Measurements from ENCODE around the gene TRIM7. TPM values are rescaled to one million over a fixed set of nuclear protein-coding genes. Genes with fewer than 3 reads are reported as not detected.
A peak's percentile ranks its signal among the peaks of the same experiment; 100 is the strongest.

The TRIM7 gene
- polyA plus RNA-seq (1.4 and 2.1 TPM in 2 replicates), polyA minus RNA-seq (0.93 TPM in 1 of 2 replicates, not detected in the other)

GRCh38 chr5:181204826-181205760, at the start of gene TRIM7:
Gene TRIM7, minus strand, starts transcription at chr5:181205196. Its CDS starts 86 bp downstream, at chr5:181205110.
- H3K27me3 ChIP-seq (ENCODE audit: insufficient read depth, low read depth, low read length) = peaks cover 55% of the 10 kb centered on the region
- H4K20me1 ChIP-seq (ENCODE audit: insufficient read depth) = no peaks in the 10 kb centered on the region
- peak within 1 kb of the TSS; percentile 64 for H3K4me2 ChIP-seq (ENCODE audit: low read length)
- peak within 1 kb of the TSS; percentile 77 for H3K4me3 ChIP-seq (ENCODE audit: low read length)
- H3K9me3 ChIP-seq (ENCODE audit: low read length) = no peaks in the 10 kb centered on the region
- H2AFZ ChIP-seq (ENCODE audit: low read depth, low read length) = no peak within 1 kb of the TSS
- H3K79me2 ChIP-seq (replicated peaks; ENCODE audit: insufficient read depth, low read length) = no peaks in the 10 kb centered on the region
- peaks cover 6% of the 10 kb centered on the region for H3F3A ChIP-seq (ENCODE audit: insufficient read depth, low read length, poor library complexity, severe bottlenecking)
- H3K9me2 ChIP-seq (ENCODE audit: insufficient read depth, low read length) = no peaks in the 10 kb centered on the region
- peak; percentile 10 for TF ChIP-seq CTCF (IDR thresholded peaks at IDR 0.05; ENCODE audit: poor library complexity, severe bottlenecking)
- TF ChIP-seq POLR2AphosphoS5 (IDR thresholded peaks at IDR 0.05) = no peak
- peak; percentile 8 for TF ChIP-seq RAD21 (conservative IDR thresholded peaks at IDR 0.05)
- TF ChIP-seq MXI1 (conservative IDR thresholded peaks at IDR 0.05; ENCODE audit: poor library complexity, severe bottlenecking) = peak; percentile 14
- TF ChIP-seq TAF1 (IDR thresholded peaks at IDR 0.05; ENCODE audit: low read depth) = no peak
- no peak for TF ChIP-seq REST (IDR thresholded peaks at IDR 0.05; ENCODE audit: borderline replicate concordance)
- no peak for TF ChIP-seq EZH2 (IDR thresholded peaks at IDR 0.05; ENCODE audit: borderline replicate concordance, insufficient read depth, low read length, poor library complexity, severe bottlenecking)
- TF ChIP-seq SMC3 (conservative IDR thresholded peaks at IDR 0.05; ENCODE audit: poor library complexity) = no peak
- no peak for TF ChIP-seq EP300 (conservative IDR thresholded peaks at IDR 0.05; ENCODE audit: poor library complexity, severe bottlenecking)
- H3K27ac ChIP-seq (ENCODE audit: low read length) = no peak within 1 kb of the TSS
- H3K36me3 ChIP-seq (ENCODE audit: insufficient read depth, low read length) = no peaks in the 10 kb centered on the region
- H3K9ac ChIP-seq (ENCODE audit: low read length) = peak within 1 kb of the TSS; percentile 50

- Histone ChIP-seq H3K9me2 (ENCODE audit: insufficient read depth, low read length) (no peaks in the 10 kb centered on the region), H3K9ac (ENCODE audit: low read length) (peak overlapping the region; percentile 18), H3K27ac (ENCODE audit: low read length) (no peak overlapping the region), H3K4me2 (ENCODE audit: low read length) (peak overlapping the region; percentile 69), H3K79me2 (replicated peaks; ENCODE audit: insufficient read depth, low read length) (peaks cover 70% of the 10 kb centered on the region), H3F3A (ENCODE audit: insufficient read depth, low read length, poor library complexity, severe bottlenecking) (no peaks in the 10 kb centered on the region), H3K4me3 (ENCODE audit: low read length) (peak overlapping the region; percentile 96), H3K9me3 (ENCODE audit: low read length) (no peaks in the 10 kb centered on the region), H3K36me3 (ENCODE audit: insufficient read depth, low read length) (no peaks in the 10 kb centered on the region), H3K27me3 (ENCODE audit: insufficient read depth, low read depth, low read length) (no peaks in the 10 kb centered on the region), H2AFZ (ENCODE audit: low read depth, low read length) (no peak overlapping the region), H4K20me1 (ENCODE audit: insufficient read depth) (no peaks in the 10 kb centered on the region)
- TF ChIP-seq POLR2AphosphoS5 (IDR thresholded peaks at IDR 0.05) (no peak), SMC3 (conservative IDR thresholded peaks at IDR 0.05; ENCODE audit: poor library complexity) (no peak), EZH2 (IDR thresholded peaks at IDR 0.05; ENCODE audit: borderline replicate concordance, insufficient read depth, low read length, poor library complexity, severe bottlenecking) (no peak), TAF1 (IDR thresholded peaks at IDR 0.05; ENCODE audit: low read depth) (no peak), REST (IDR thresholded peaks at IDR 0.05; ENCODE audit: borderline replicate concordance) (no peak), RAD21 (conservative IDR thresholded peaks at IDR 0.05) (no peak), MXI1 (conservative IDR thresholded peaks at IDR 0.05; ENCODE audit: poor library complexity, severe bottlenecking) (no peak), CTCF (IDR thresholded peaks at IDR 0.05; ENCODE audit: poor library complexity, severe bottlenecking) (no peak)
These were observed 43.3 kb upstream of the TRIM7 start for GRCh38 chr5:181248277-181248676.

Data from neural cell (in vitro differentiated cells).